ENCODE results near the gene CREG2.

DNA sequence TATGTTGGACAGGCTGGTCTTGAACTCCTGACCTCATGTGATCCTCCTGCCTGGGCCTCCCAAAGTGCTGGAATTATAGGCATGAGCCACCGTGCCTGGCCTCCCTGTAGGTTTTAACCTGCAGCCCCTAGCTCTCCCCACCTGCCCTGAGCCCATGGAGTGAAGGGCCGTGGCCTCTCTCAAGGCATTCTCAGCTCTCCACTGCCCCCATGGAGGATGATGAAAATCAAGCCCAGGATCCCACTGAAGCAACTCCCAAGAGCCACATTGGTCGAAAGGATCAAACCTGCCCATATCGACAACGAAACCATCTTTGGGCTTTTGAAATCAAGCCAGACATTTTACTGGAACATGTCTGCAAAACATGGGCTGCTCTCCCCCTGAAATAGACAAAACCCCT, 22.4 kb upstream of the CREG2 start:
- no peak for TF ChIP-seq POLR2A (IDR thresholded peaks at IDR 0.05)
- TF ChIP-seq, protein P1, sequence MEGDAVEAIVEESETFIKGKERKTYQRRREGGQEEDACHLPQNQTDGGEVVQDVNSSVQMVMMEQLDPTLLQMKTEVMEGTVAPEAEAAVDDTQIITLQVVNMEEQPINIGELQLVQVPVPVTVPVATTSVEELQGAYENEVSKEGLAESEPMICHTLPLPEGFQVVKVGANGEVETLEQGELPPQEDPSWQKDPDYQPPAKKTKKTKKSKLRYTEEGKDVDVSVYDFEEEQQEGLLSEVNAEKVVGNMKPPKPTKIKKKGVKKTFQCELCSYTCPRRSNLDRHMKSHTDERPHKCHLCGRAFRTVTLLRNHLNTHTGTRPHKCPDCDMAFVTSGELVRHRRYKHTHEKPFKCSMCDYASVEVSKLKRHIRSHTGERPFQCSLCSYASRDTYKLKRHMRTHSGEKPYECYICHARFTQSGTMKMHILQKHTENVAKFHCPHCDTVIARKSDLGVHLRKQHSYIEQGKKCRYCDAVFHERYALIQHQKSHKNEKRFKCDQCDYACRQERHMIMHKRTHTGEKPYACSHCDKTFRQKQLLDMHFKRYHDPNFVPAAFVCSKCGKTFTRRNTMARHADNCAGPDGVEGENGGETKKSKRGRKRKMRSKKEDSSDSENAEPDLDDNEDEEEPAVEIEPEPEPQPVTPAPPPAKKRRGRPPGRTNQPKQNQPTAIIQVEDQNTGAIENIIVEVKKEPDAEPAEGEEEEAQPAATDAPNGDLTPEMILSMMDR (IDR thresholded peaks at IDR 0.05) = no peak
